Measurements from ENCODE around the gene SGMS1.
"Not testable (repeated sequence)": the region's sequence is repeated elsewhere in the genome, so short reads cannot be mapped to it uniquely, and the experiment has no call there.

The SGMS1 gene

GRCh38 chr10:50579491-50580261 lies 44.1 kb downstream of the SGMS1 start:
- no peak for DNase-seq

DNA sequence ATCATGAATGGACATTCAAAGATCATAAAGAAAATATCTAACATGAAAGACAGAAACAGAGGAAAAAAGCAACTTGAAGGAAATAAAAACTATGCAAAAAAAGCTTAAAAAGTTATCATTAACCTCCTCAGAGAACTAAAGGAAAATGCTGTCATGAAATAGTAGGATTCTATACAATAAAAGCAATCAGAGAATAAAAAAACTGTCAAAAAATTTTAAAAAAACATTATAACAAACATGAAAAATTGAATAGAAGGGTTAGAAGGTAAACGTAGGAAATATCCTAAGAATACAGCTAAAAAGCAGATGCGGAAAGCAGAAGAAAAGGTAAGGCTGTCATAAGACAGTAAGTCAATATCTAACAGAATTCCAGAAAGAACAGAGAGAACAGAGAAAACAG lies 44.8 kb downstream of the SGMS1 start:
- DNase-seq, result no peak

DNA sequence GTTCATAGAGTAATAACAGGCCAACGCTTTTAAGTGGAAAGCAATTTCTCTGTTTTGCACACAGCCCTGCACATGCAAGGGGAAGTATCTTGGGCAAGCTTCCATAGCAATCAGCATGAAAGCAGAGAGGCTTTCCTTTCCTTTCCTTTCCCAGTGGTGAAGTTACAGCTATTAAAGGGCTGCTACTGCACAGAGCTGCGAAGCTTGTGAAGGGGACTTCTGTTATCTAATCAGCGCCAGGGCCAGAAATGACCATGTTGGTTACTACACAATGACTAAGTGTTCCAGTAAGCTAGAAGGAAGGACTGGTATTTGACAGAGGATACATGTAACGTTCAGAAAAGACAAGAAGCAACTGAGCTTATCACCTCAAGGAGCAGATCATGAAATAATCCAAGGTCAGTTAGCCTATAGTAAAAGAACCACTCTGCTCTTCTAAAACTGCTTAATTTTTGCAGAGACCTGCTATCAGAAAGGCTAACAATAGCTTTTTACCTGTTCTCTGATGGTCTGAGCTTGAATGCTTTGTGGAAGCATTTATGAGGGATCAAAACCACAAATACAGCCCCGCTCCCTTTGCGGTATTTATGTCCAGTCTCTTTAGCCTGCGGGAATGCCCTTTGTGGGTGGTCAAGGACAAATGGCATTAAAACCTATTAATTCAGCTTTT lies 45.9 kb downstream of the SGMS1 start:
- no peak for DNase-seq

DNA sequence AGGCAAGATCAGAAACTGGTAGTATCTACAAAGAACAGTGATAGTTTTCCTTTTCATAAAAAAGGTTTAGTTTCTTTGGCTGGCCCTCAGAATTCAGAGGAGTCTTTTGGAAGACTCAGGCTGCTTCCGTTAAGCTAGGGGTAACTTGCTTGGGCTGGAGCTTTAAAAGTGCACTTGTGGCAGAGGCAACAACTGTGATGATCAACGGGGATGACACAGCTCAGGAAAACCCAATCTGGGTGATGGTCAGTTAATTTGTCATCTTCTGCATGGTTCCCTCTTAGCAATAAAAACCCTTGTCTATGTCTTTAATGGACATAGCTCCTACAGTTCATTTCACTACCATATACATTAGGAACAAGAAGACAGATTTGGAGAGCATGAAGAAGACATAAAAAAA lies 46.7 kb downstream of the SGMS1 start:
- DNase-seq, result no peak

DNA sequence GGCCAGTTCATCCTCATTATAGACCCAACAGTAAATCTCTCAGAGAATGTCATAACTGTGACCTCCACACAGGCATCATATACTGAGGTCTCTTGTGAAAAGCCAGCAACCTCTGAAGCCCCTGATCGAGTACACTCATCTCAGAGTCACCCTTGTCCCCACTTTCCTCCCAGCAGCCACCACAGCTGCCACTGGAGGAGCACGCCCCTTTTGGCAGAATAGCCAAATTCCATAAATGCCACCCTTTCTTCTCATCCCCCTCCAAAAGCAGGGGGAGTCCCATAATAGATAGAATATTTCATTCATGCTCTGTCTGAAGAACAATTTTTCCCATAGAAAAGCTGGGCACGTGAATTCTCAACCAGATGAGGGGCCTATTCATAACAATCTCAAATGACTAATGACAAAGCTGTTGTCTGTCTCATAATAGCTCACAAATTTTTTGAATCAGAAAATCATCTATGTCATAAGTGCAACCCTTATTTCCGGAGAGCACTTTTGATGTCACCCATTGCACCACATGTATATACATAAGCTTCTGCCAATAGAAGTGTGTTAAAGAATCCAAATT lies 47.4 kb downstream of the SGMS1 start:
- DNase-seq, result no peak

- no peak for DNase-seq
These were observed 48.1 kb downstream of the SGMS1 start for GRCh38 chr10:50575477-50576244.

DNA sequence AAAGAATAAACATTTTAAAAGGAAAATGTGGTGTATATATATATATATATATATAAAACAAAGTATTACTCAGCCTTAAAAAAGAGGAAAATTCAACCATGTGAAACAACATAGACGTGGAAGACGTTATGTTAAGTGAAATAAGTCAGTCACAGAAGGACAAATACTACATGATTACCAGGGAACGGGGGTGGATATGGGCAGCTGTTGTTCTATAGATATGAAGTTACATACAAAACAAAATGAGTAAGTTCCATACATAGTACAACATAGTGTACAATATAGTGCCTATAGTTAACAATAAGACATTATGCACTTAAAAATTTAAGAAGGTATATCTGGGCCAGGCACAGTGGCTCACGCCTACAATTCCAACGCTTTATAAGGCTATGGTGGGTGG lies 48.8 kb downstream of the SGMS1 start:
- no peak for DNase-seq

GRCh38 chr10:50574305-50574704 lies 49.5 kb downstream of the SGMS1 start:
- DNase-seq, result no peak

DNA sequence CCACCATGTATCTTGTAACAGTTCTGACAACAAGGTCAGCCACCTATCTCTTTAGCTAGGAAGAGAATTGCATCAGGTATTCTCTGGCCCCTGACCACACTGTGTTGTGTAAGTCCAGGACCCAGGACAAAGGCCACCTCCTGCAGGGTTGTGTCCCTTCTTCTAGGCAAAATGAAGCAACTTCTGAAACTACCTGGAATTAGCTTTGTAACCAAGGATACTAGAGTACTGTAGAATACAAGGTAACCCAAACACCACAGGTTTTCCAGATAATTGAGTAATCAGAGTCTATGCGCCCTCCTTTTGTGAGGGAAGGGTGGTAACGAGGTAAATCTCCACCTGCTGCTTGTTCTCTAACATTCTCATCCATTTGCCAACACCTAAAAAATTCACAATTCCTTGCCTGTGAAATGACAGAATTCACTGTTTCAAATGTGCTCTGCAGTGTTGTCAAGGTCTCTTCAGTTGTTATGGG lies 51.7 kb downstream of the SGMS1 start:
- DNase-seq, result no peak

DNA sequence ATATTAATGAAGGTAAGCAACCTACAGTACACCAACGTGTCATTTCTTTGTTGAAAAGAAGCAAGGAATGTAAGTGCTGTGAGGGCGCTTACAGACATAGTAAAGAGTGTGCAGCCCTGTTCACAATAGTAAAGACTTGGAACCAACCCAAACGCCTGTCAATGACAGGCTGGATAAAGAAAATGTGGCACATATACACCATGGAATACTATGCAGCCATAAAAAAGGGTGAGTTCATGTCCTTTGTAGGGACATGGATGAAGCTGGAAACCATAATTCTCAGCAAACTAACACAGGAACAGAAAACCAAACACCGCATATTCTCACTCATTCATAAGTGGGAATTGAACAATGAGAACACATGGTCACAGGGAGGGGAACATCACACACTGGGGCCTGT lies 55.0 kb downstream of the SGMS1 start:
- DNase-seq, result not testable (repeated sequence)

DNA sequence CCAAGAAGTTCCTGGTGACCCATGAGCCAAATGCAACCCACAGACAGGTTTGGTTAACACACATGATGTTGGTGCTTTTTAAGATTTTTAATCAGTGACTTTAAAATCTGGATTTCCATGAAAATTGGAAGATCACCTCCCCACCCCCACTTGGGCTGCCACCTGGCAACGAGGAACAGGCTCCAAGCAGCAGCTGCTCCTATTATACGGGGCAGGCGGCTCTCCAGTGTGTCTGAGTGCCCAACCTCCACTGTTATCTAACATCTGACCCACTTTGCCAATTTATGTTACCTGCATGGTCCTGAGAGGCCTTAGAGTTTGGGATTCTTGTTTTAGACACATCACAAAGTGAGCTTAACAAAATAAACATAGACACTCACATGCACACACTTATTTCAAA lies 56.4 kb downstream of the SGMS1 start:
- no peak for DNase-seq

DNA sequence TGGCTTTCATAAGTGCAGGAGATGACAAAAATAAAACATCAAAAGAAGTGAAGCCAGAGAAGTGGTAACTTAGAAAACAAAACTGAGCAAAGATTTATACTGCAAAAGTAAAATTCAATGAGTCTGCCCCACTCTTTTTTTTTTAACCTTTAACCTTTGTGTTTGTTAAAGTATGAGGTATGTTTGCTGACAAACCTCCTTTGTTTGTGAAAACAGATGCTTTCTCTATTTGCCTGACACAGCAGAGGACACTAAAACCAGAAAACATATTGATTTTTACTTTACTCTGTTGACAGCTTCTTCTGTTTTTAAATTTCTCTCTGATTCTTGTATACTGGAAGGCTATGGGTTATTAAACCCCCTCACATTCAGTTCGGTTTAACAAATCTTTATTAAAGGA lies 57.6 kb downstream of the SGMS1 start:
- DNase-seq, result no peak

- no peak for DNase-seq
These were observed 58.3 kb downstream of the SGMS1 start for GRCh38 chr10:50565301-50566083.

GRCh38 chr10:50563906-50564305 lies 59.9 kb downstream of the SGMS1 start:
- no peak for DNase-seq

DNA sequence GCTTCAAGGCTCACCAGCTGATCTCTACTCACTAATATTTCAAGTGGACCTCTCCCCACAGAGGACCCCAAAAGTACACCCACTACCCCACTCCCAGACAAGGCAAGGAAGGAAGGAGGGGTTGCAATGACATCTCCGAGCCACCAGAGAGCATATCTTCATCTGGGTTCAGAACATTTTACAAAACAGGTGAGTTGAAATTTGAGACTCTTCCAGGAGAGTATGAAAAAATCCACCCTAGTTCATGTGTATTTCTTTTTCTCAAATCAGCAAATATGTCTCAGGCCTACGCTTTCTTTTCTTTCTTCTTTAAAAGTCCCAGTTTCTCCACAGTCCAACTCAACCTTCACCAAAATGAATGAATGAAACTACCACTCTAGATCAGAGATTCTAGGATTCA lies 61.9 kb downstream of the SGMS1 start:
- no peak for DNase-seq

- no peak for DNase-seq
These were observed 62.5 kb downstream of the SGMS1 start for GRCh38 chr10:50561266-50561665.

DNA sequence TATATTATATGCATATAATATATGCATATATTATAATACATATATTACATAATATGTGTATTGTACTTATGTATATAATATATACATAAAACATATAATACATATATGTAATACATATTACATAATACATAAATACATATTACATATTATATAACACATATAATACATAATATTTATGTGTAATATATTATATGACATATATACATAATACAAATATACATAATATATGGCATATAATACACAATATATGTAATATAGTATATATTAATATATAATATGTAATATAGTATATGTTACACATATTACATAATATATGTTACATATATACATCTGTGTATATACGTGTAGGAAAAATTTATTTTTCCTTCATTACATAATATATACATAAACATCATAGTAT lies 63.4 kb downstream of the SGMS1 start:
- no peak for DNase-seq

- DNase-seq, result no peak
These were observed 65.4 kb downstream of the SGMS1 start for GRCh38 chr10:50558371-50558770.

- DNase-seq, result no peak
These were observed 66.5 kb downstream of the SGMS1 start for GRCh38 chr10:50557130-50557682.

DNA sequence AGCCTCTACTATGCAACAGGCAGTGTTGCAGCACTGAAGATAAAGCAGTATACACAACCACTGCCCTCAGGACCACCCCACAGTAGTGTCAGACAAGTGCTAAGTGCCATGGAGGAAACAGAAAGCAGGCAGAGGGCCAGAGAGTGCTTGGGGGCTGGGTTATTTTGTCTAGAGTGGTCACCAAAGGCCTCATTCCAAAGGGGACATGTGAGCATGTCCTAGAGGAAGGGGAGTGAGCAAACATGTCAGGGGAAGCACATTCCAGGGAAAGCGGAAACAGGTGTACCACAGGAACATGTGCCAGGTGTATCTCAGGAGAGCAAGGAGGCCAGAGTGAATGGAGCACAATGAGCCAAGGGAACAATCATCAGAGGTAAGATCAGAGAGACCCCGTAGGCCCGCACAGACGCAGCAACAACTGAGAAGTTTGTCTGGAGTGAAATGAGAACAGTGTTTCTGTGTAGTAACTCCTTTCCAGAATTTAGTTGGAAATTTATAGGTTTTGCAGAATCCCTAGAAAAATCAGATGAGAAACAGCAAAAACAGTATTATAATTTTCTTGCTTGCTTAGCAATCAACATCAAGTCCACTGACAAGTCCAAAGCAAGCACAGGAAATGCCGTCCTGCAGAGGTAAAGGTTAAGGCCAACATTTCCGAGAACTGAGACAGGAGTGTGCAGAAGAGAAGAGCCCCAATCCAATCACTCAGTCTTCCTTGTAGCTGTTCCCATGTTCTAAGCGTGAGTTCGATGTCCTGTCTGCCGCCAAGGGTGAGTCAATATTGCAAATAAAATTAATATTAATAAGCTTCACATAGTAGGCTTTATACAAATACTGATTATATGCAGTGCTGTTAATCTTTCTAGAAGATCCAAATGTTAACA lies 67.3 kb downstream of the SGMS1 start:
- no peak for DNase-seq

GRCh38 chr10:50554995-50555568 lies 68.7 kb downstream of the SGMS1 start:
- DNase-seq, result no peak

All from right forelimb (tissue), 1 donor.